ENCODE measurements around the gene SPAG9.

DNA sequence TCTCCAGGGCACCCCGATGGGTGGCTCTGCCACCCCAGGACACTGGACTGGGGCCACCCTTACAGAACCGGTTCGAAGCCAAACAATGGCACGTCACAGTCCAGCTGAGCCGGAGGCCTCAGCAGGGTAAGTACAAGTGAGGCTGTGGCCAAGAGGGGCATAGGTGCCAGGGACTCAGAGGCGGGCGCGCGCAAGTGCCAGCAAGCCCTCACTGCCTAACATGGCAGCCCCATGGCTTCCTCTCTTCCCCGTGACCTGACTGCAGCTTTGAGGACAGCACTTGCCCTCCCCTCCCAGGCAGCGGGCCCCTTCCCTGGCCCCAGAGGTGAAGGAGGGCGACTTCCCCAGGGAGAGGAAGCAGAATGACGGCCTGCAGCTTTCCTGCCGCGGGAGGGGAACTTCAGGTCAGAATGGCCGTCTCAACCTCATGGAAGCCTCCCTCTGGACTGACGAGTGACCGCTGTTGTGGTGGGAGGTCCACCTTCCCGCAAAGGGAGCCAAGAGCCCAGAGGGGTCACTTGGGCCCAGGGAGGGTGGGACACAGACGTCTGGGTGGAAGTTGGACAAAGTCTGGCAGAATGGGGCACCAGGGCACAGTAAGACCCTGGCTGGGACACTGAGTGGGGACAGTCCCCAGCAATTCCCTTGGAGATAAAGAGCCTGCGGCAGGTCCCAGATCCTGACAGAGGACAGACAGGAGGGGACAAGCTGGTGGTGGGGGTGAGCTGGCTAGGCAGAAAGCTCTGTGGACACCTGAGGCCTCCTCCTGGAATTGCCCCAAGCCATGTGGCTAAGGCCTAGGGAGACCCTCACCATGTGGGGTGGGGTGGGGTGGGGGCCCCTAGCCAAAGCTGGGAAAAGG, 202.4 kb downstream of the SPAG9 start:
- TF ChIP-seq, protein P1, sequence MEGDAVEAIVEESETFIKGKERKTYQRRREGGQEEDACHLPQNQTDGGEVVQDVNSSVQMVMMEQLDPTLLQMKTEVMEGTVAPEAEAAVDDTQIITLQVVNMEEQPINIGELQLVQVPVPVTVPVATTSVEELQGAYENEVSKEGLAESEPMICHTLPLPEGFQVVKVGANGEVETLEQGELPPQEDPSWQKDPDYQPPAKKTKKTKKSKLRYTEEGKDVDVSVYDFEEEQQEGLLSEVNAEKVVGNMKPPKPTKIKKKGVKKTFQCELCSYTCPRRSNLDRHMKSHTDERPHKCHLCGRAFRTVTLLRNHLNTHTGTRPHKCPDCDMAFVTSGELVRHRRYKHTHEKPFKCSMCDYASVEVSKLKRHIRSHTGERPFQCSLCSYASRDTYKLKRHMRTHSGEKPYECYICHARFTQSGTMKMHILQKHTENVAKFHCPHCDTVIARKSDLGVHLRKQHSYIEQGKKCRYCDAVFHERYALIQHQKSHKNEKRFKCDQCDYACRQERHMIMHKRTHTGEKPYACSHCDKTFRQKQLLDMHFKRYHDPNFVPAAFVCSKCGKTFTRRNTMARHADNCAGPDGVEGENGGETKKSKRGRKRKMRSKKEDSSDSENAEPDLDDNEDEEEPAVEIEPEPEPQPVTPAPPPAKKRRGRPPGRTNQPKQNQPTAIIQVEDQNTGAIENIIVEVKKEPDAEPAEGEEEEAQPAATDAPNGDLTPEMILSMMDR (IDR thresholded peaks at IDR 0.05): no peak
- no peak for TF ChIP-seq POLR2A (IDR thresholded peaks at IDR 0.05)
